ENCODE data around the gene DKKL1.

Gene DKKL1

GRCh38 chr19:49337267-49338022 is 26.2 kb upstream of the DKKL1 start:
- H3K4me3 Mint-ChIP-seq = peak overlapping the region in 1 of 3 experiments; percentile 37
- no peaks in the 10 kb centered on the region for H3K9me3 Mint-ChIP-seq
- no peak for TF ChIP-seq CTCF (IDR thresholded peaks at IDR 0.05; ENCODE audit: unreplicated experiment in 3 of 3)
- peaks cover 15% of the 10 kb centered on the region for H3K4me1 Mint-ChIP-seq
- peaks cover 12% of the 10 kb centered on the region for H3K27me3 Mint-ChIP-seq (ENCODE audit: low read depth)
- peaks cover 22% of the 10 kb centered on the region for H3K36me3 Mint-ChIP-seq (ENCODE audit: low read depth)
- no peak overlapping the region for H3K27ac Mint-ChIP-seq

GRCh38 chr19:49338023-49338677 is 25.5 kb upstream of the DKKL1 start:
- Mint-ChIP-seq H3K4me3 (peak overlapping the region; percentile 78 to 81 (median 79)), H3K27me3 (ENCODE audit: low read depth) (peaks cover 12% of the 10 kb centered on the region), H3K9me3 (no peaks in the 10 kb centered on the region), H3K27ac (no peak overlapping the region), H3K36me3 (ENCODE audit: low read depth) (peaks cover 29% of the 10 kb centered on the region), H3K4me1 (peaks cover 20% of the 10 kb centered on the region)
- TF ChIP-seq CTCF (IDR thresholded peaks at IDR 0.05; ENCODE audit: unreplicated experiment in 3 of 3) = no peak

GRCh38 chr19:49338691-49339300 is 24.9 kb upstream of the DKKL1 start:
- peaks cover 12% of the 10 kb centered on the region for H3K27me3 Mint-ChIP-seq (ENCODE audit: low read depth)

GRCh38 chr19:49339301-49340068 is 24.2 kb upstream of the DKKL1 start:
- Mint-ChIP-seq H3K27me3 (ENCODE audit: low read depth) (peaks cover 12% of the 10 kb centered on the region), H3K36me3 (ENCODE audit: low read depth) (peaks cover 43% of the 10 kb centered on the region), H3K4me3 (peak overlapping the region; percentile 78 to 81 (median 79)), H3K27ac (peak overlapping the region; percentile 50 to 95 (median 58)), H3K9me3 (no peaks in the 10 kb centered on the region), H3K4me1 (peaks cover 20% of the 10 kb centered on the region)
- TF ChIP-seq CTCF (IDR thresholded peaks at IDR 0.05; ENCODE audit: unreplicated experiment in 3 of 3) = no peak

More at GRCh38 chr19:49338691-49339300, 24.9 kb upstream of the DKKL1 start:
- TF ChIP-seq CTCF (IDR thresholded peaks at IDR 0.05; ENCODE audit: unreplicated experiment in 3 of 3) = no peak
- Mint-ChIP-seq H3K4me3 (peak overlapping the region; percentile 78 to 81 (median 79)), H3K9me3 (no peaks in the 10 kb centered on the region), H3K27ac (peak overlapping the region; percentile 50 to 95 (median 58)), H3K36me3 (ENCODE audit: low read depth) (peaks cover 36% of the 10 kb centered on the region), H3K4me1 (peaks cover 20% of the 10 kb centered on the region)

- H3K27me3 Mint-ChIP-seq (ENCODE audit: low read depth) = peaks cover 12% of the 10 kb centered on the region
- no peak for TF ChIP-seq CTCF (IDR thresholded peaks at IDR 0.05; ENCODE audit: unreplicated experiment in 3 of 3)
- no peaks in the 10 kb centered on the region for H3K9me3 Mint-ChIP-seq
- H3K4me3 Mint-ChIP-seq = peak overlapping the region; percentile 6 to 73 (median 66)
- peaks cover 25% of the 10 kb centered on the region for H3K4me1 Mint-ChIP-seq
- H3K36me3 Mint-ChIP-seq (ENCODE audit: low read depth) = peaks cover 50% of the 10 kb centered on the region
- peak overlapping the region in 2 of 3 experiments; percentile 66 to 90 for H3K27ac Mint-ChIP-seq
These were observed 23.4 kb upstream of the DKKL1 start for GRCh38 chr19:49340069-49340864.

All from nephron (organoid).